ENCODE results near the gene TEX26. TPM values are rescaled to one million over a fixed set of nuclear protein-coding genes. Genes with fewer than 3 reads are reported as not detected.

Gene TEX26
- total RNA-seq, 1 donor from 2014 or later = not detected

- Histone ChIP-seq H3K27ac (no peak overlapping the region), H3K27me3 (no peaks in the 10 kb centered on the region), H3K9me3 (no peaks in the 10 kb centered on the region), H3K4me3 (no peak overlapping the region), H3K36me3 (no peaks in the 10 kb centered on the region), H3K4me1 (peaks cover 0 to 3% of the 10 kb centered on the region in 2 donors)
- no peak for DNase-seq (ENCODE audit: low spot score in 2 of 2)
- no peak for TF ChIP-seq CTCF (IDR thresholded peaks at IDR 0.05)
- intact Hi-C loops (cut with DNase I) = no loop called here
Observed at GRCh38 chr13:31011193-31011860, 78.9 kb downstream of the TEX26 start.

DNA sequence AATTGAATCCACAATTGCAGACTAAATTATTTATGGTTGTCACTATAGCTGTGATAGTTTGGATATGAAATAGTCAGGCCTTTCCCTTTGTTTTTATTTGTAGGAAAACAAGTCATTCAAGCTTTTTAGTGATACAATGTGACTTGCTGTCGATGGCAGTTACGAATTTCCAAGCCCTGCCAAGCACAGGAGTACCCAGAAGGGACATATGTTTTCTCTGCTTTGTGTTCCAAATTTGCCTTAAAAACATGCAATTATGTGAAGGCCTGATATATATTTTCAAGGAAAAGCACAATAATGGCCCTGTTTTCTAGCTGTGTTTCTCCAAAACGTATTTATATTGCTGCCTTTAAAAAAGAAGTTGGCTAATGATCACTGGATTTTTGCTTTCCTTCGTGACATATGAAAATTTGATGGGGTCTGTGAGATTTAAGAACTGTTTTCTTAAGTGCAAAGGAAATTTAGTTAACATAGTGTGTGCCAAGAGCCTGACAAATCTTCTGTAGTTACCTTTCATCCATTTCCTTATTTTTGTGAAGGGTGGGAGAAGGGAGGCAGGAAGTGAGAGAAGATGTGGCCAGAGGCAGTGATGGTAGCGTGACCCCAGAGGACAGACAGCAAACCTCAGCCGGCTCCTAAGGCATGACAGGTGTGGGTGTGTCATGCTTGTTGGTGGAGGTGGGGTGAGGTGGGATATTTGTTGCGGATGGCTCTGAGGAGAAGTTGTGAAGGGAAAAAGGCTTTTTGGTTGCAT lies 79.6 kb downstream of the TEX26 start:
- DNase-seq (ENCODE audit: low spot score in 2 of 2) = no peak
- Histone ChIP-seq H3K27me3 (no peaks in the 10 kb centered on the region), H3K9me3 (no peaks in the 10 kb centered on the region), H3K4me1 (peaks cover 0 to 3% of the 10 kb centered on the region in 2 donors), H3K27ac (no peak overlapping the region), H3K4me3 (no peak overlapping the region), H3K36me3 (no peaks in the 10 kb centered on the region)
- no peak for TF ChIP-seq CTCF (IDR thresholded peaks at IDR 0.05)
- intact Hi-C loops (cut with DNase I) = no loop called here

DNA sequence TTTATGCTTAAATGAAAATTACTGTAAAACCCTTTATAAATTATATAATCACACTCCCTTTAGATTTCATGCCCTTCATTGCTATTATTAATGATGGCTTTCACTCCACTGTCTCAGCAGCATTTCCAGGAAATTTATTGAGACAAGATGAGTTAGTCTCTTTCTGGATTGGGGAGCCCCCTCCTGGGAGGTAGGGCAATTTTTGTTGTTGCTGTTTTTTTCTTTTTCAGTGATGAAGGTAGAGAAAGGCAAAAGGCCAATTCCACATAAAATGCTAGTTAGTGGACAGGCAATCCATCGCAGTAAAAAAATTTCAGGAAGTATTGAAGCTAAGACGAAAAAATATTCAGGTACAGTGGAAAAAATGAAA lies 80.2 kb downstream of the TEX26 start:
- no peak for DNase-seq (ENCODE audit: low spot score in 2 of 2)
- H3K36me3 ChIP-seq = no peaks in the 10 kb centered on the region
- intact Hi-C loops (cut with DNase I) = no loop called here

GRCh38 chr13:31014456-31014855 lies 82.0 kb downstream of the TEX26 start:
- no peaks in the 10 kb centered on the region for H3K27me3 ChIP-seq
- no peak for TF ChIP-seq CTCF (IDR thresholded peaks at IDR 0.05)
- H3K9me3 ChIP-seq = no peaks in the 10 kb centered on the region
- intact Hi-C loops (cut with DNase I) = no loop called here
- no peak overlapping the region for H3K27ac ChIP-seq
- H3K4me3 ChIP-seq = no peak overlapping the region
- DNase-seq (ENCODE audit: low spot score in 2 of 2) = no peak
- H3K4me1 ChIP-seq = no peaks in the 10 kb centered on the region
- no peaks in the 10 kb centered on the region for H3K36me3 ChIP-seq

More for the DNA sequence above, 80.2 kb downstream of the TEX26 start:
- Histone ChIP-seq H3K9me3 (no peaks in the 10 kb centered on the region), H3K4me1 (no peaks in the 10 kb centered on the region), H3K27ac (no peak overlapping the region), H3K4me3 (no peak overlapping the region), H3K27me3 (no peaks in the 10 kb centered on the region)
- peak in 1 of 3 experiments; percentile 29 for TF ChIP-seq CTCF (IDR thresholded peaks at IDR 0.05)

DNA sequence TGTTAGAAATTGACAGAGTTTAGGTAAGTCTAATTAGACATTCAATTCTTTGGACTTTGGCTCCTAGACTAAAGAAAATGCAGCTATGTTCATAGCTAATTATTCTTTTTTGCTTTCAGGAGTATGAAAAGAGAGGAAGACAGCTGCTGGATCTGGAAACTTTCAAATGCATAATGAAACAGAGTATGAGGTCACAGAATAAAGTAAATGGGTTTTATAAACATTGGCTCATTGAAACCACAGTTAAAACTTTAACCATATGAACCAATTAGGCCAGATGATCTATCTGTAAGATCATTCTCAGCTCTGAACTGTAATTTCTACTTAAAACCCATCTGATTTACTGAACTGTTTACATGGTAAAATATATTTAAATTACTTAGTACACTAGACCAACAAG lies 82.7 kb downstream of the TEX26 start:
- Histone ChIP-seq H3K4me3 (no peak overlapping the region), H3K27me3 (no peaks in the 10 kb centered on the region), H3K36me3 (no peaks in the 10 kb centered on the region), H3K9me3 (no peaks in the 10 kb centered on the region), H3K4me1 (no peaks in the 10 kb centered on the region), H3K27ac (no peak overlapping the region)
- no peak for DNase-seq (ENCODE audit: low spot score in 2 of 2)
- TF ChIP-seq CTCF (IDR thresholded peaks at IDR 0.05) = no peak
- intact Hi-C loops (cut with DNase I) = no loop called here
